H9 (cell line): ENCODE measurements around the gene CLCNKA. TPM values are rescaled to one million over a fixed set of nuclear protein-coding genes. Genes with fewer than 3 reads are reported as not detected.

Experiments
- DNase-seq: peaks from one replicate; pipeline ENCODE4 v3.0.0-alpha.2; 2017
- H2AFZ ChIP-seq: one replicate; pipeline ENCODE4 v1.6.1; 2013; ENCODE audit warnings: mild to moderate bottlenecking, low read length, control low read depth, moderate library complexity
- H2AK5ac ChIP-seq: 2 replicates; pipeline ENCODE4 v1.6.1; 2013; ENCODE audit warnings: low read length, control low read depth, mixed read lengths; ENCODE audit not compliant: insufficient read length
- H2BK120ac ChIP-seq: one replicate; pipeline ENCODE4 v1.6.1; 2013; ENCODE audit warnings: low read depth, mild to moderate bottlenecking, low read length, control low read depth, inconsistent platforms; ENCODE audit not compliant: poor library complexity, severe bottlenecking
- H2BK12ac ChIP-seq: 2 replicates; pipeline ENCODE4 v1.6.1; 2013; ENCODE audit warnings: low read length, control low read depth, mixed read lengths, low read depth; ENCODE audit not compliant: insufficient read length
- H2BK15ac ChIP-seq: 2 replicates; pipeline ENCODE4 v1.6.1; 2013; ENCODE audit warnings: low read depth, low read length, control low read depth
- H2BK20ac ChIP-seq: one replicate; pipeline ENCODE4 v1.6.1; 2013; ENCODE audit warnings: low read depth, mild to moderate bottlenecking, low read length, control low read depth, inconsistent platforms; ENCODE audit not compliant: poor library complexity, severe bottlenecking
- H2BK5ac ChIP-seq: 2 replicates; pipeline ENCODE4 v1.6.1; 2013; ENCODE audit warnings: low read length, control low read depth, mixed read lengths; ENCODE audit not compliant: insufficient read length
- H3K14ac ChIP-seq: 2 replicates; pipeline ENCODE4 v1.6.1; 2013; ENCODE audit warnings: low read length, control low read depth; ENCODE audit not compliant: insufficient read depth
- H3K18ac ChIP-seq: 2 replicates; pipeline ENCODE4 v1.6.1; 2013; ENCODE audit warnings: low read depth, mild to moderate bottlenecking, mixed read lengths, low read length, control low read depth; ENCODE audit not compliant: insufficient read length
- H3K23ac ChIP-seq: 2 replicates; pipeline ENCODE4 v1.6.1; 2013; ENCODE audit warnings: low read length, control low read depth, mixed read lengths, low read depth; ENCODE audit not compliant: insufficient read length
- H3K23me2 ChIP-seq: 2 replicates; pipeline ENCODE4 v1.6.1; 2013; ENCODE audit warnings: low read depth, mild to moderate bottlenecking, mixed read lengths, low read length, control low read depth; ENCODE audit not compliant: insufficient read length, poor library complexity, severe bottlenecking
- H3K27ac ChIP-seq: 2 replicates; pipeline ENCODE4 v1.5.1; 2013; ENCODE audit warnings: low read length, control low read depth, mixed read lengths, low read depth; ENCODE audit not compliant: insufficient read length
- H3K27me3 ChIP-seq: 2 replicates; pipeline ENCODE4 v1.6.1; 2013; ENCODE audit warnings: low read length, control low read depth, inconsistent platforms; ENCODE audit not compliant: insufficient read depth
- H3K4ac ChIP-seq: 2 replicates; pipeline ENCODE4 v1.6.1; 2013; ENCODE audit warnings: low read depth, mild to moderate bottlenecking, control low read depth, inconsistent platforms, low read length, moderate library complexity
- H3K4me1 ChIP-seq: 2 replicates; pipeline ENCODE4 v1.6.1; 2013; ENCODE audit warnings: low read length, control low read depth, inconsistent platforms; ENCODE audit not compliant: insufficient read depth
- H3K4me2 ChIP-seq: 2 replicates; pipeline ENCODE4 v1.6.1; 2013; ENCODE audit warnings: low read length, control low read depth, mixed read lengths; ENCODE audit not compliant: insufficient read length, insufficient read depth
- H3K56ac ChIP-seq: 2 replicates; pipeline ENCODE4 v1.6.1; 2013; ENCODE audit warnings: low read depth, mild to moderate bottlenecking, mixed read lengths, low read length, control low read depth; ENCODE audit not compliant: insufficient read length
- H3K79me1 ChIP-seq: 2 replicates; pipeline ENCODE4 v1.6.1; 2013; ENCODE audit warnings: low read depth, mild to moderate bottlenecking, moderate library complexity, low read length, control low read depth, inconsistent platforms; ENCODE audit not compliant: insufficient read depth, poor library complexity, severe bottlenecking
- H3K79me2 ChIP-seq: 2 replicates; pipeline ENCODE4 v1.6.1; 2013; ENCODE audit warnings: low read length, control low read depth, inconsistent platforms; ENCODE audit not compliant: insufficient read depth
- H3K9ac ChIP-seq: 2 replicates; pipeline ENCODE4 v1.6.1; 2013; ENCODE audit warnings: low read length, control low read depth, mixed read lengths; ENCODE audit not compliant: insufficient read length; ENCODE audit errors: extremely low read depth
- H3K9me3 ChIP-seq: one replicate; pipeline ENCODE4 v1.6.1; 2013; ENCODE audit warnings: low read depth, low read length, inconsistent platforms; ENCODE audit not compliant: control insufficient read depth
- H3T11ph ChIP-seq: one replicate; pipeline ENCODE4 v1.6.1; 2013; ENCODE audit warnings: mild to moderate bottlenecking, low read length, control low read depth, inconsistent platforms
- H4K20me1 ChIP-seq: one replicate; pipeline ENCODE4 v1.6.1; 2013; ENCODE audit not compliant: control insufficient read depth, insufficient read length, insufficient read depth
- H4K5ac ChIP-seq: 2 replicates; pipeline ENCODE4 v1.6.1; 2013; ENCODE audit warnings: low read depth, mild to moderate bottlenecking, mixed read lengths, low read length, control low read depth; ENCODE audit not compliant: insufficient read length
- H4K8ac ChIP-seq: replicated peaks from 2 replicates; pipeline ENCODE4 v1.6.1; 2013; ENCODE audit warnings: low read length, control low read depth, mixed read lengths, low read depth; ENCODE audit not compliant: insufficient read length
- H4K91ac ChIP-seq: 2 replicates; pipeline ENCODE4 v1.6.1; 2013; ENCODE audit warnings: low read depth, mild to moderate bottlenecking, moderate library complexity, mixed read lengths, low read length, control low read depth; ENCODE audit not compliant: insufficient read length
- H3K27ac Mint-ChIP-seq, 3 experiments: 2 replicates in 2 of 3; 3 replicates in 1 of 3; pipeline ENCODE4 v1.8.0; 2020 to 2021; ENCODE audit warnings: mixed read lengths in 3 of 3, mild to moderate bottlenecking in 1 of 3, moderate library complexity in 1 of 3
- H3K27me3 Mint-ChIP-seq: 2 replicates; pipeline ENCODE4 v1.8.0; 2021; ENCODE audit warnings: low read depth, mild to moderate bottlenecking, moderate library complexity, mixed read lengths
- H3K36me3 Mint-ChIP-seq, 3 experiments: 2 replicates in 2 of 3; 3 replicates in 1 of 3; pipeline ENCODE4 v1.8.0; 2020 to 2021; ENCODE audit warnings: low read depth in 3 of 3, mixed read lengths in 3 of 3; ENCODE audit not compliant: insufficient read depth in 1 of 3
- H3K4me1 Mint-ChIP-seq, 2 experiments: 2 replicates each; pipeline ENCODE4 v1.8.0; 2020; ENCODE audit warnings: mixed read lengths in 2 of 2
- H3K4me3 Mint-ChIP-seq, 2 experiments: 2 replicates in 1 of 2; 3 replicates in 1 of 2; pipeline ENCODE4 v1.8.0; 2020 to 2021; ENCODE audit warnings: mild to moderate bottlenecking in 2 of 2, mixed read lengths in 2 of 2, moderate library complexity in 1 of 2
- H3K9me3 Mint-ChIP-seq, 2 experiments: 2 replicates in 1 of 2; 3 replicates in 1 of 2; pipeline ENCODE4 v1.8.0; 2020; ENCODE audit warnings: mild to moderate bottlenecking in 2 of 2, mixed read lengths in 2 of 2, moderate library complexity in 1 of 2
- CTCF ChIP-seq: fragments of 200-600 bp; sonication (generic); conservative IDR thresholded peaks from 3 replicates; pipeline ENCODE4 v1.8.0; 2021; ENCODE audit warnings: antibody characterized with exemption, mild to moderate bottlenecking
- WGBS: extraction: QIAGEN DNeasy Blood & Tissue Kit; methylation state at CpG from one replicate; pipeline ENCODE4 v1.1.7; 2013; ENCODE audit warnings: missing lambda C conversion rate, low lambda C conversion rate, mixed read lengths; ENCODE audit not compliant: insufficient read length; ENCODE audit errors: extremely low coverage; 5-methylcytosine and 5-hydroxymethylcytosine counted together
- total RNA-seq: library from RNA; stranded (reverse); gene quantifications from 2 replicates; pipeline ENCODE4 v1.2.1, GENCODE V29; 2021

Gene CLCNKA
- total RNA-seq, 1 experiment from 2014 or later: 0.98 TPM

GRCh38 chr1:16050328-16050727 is 28.5 kb downstream of the CLCNKA start:
- Histone ChIP-seq H3K4me2 (no peak overlapping the region), H2BK120ac (no peak overlapping the region), H4K91ac (no peak overlapping the region), H3K23ac (no peak overlapping the region), H3K27me3 (no peaks in the 10 kb centered on the region), H3K4ac (no peak overlapping the region), H3K14ac (peak overlapping the region; percentile 61; the same call in 1 of the 2 replicates), H3K18ac (peak overlapping the region; percentile 23), H2AK5ac (no peak overlapping the region), H3K27ac (no peak overlapping the region), H2BK12ac (no peak overlapping the region), H4K8ac (no peak overlapping the region), H3K9me3 (no peaks in the 10 kb centered on the region), H2BK5ac (no peak overlapping the region), H3K79me1 (no peaks in the 10 kb centered on the region), H3T11ph (no peak overlapping the region), H3K4me1 (peaks cover 2% of the 10 kb centered on the region; the same call in 1 of the 2 replicates), H4K5ac (no peak overlapping the region), H2BK20ac (no peak overlapping the region), H3K9ac (no peak overlapping the region), H3K79me2 (no peaks in the 10 kb centered on the region), H3K56ac (no peak overlapping the region), H2AFZ (no peak overlapping the region), H4K20me1 (no peaks in the 10 kb centered on the region), H2BK15ac (no peak overlapping the region), H3K23me2 (no peaks in the 10 kb centered on the region)
- no peaks in the 10 kb centered on the region for H3K9me3 Mint-ChIP-seq
- WGBS: no CpG with 5 or more reads among the region's 7 CpGs
- peaks cover 19% of the 10 kb centered on the region for H3K27me3 Mint-ChIP-seq
- no peak overlapping the region for H3K4me3 Mint-ChIP-seq
- no peak for TF ChIP-seq CTCF
- peaks cover 19 to 26% of the 10 kb centered on the region in 2 experiments for H3K4me1 Mint-ChIP-seq
- no peaks in the 10 kb centered on the region for H3K36me3 Mint-ChIP-seq
- DNase-seq: no peak
- H3K27ac Mint-ChIP-seq: no peak overlapping the region; a peak in 2 of 7 replicates
